Retinal pigment epithelial cell (primary cell): ENCODE measurements around the gene MSL3.

Experiments
- DNase-seq: peaks from one replicate; pipeline ENCODE4 v3.0.0-alpha.2; 2010; ENCODE audit warnings: low read depth
- H3K4me3 ChIP-seq: 2 replicates; pipeline ENCODE4 v1.5.1; 2011; ENCODE audit warnings: mild to moderate bottlenecking, low read length, control low read depth, moderate library complexity
- CTCF ChIP-seq: conservative IDR thresholded peaks from 2 replicates; pipeline ENCODE4 v1.5.1; 2011; ENCODE audit warnings: low read depth, low read length, control low read depth, inconsistent platforms

The MSL3 gene

GRCh38 chrX:11789809-11790208 lies 31.8 kb downstream of the MSL3 start:
- TF ChIP-seq CTCF = no peak
- DNase-seq = no peak
- H3K4me3 ChIP-seq = no peak overlapping the region

GRCh38 chrX:11791090-11791489 lies 33.1 kb downstream of the MSL3 start:
- no peak overlapping the region for H3K4me3 ChIP-seq
- TF ChIP-seq CTCF = no peak
- no peak for DNase-seq

- no peak for TF ChIP-seq CTCF
- no peak overlapping the region for H3K4me3 ChIP-seq
- DNase-seq = no peak
Observed at GRCh38 chrX:11791537-11791936, 33.5 kb downstream of the MSL3 start.

GRCh38 chrX:11792461-11793421 lies 34.7 kb downstream of the MSL3 start:
- H3K4me3 ChIP-seq = no peak overlapping the region
- no peak for DNase-seq

GRCh38 chrX:11793734-11794133 lies 35.7 kb downstream of the MSL3 start:
- no peak for DNase-seq
- no peak overlapping the region for H3K4me3 ChIP-seq
- no peak for TF ChIP-seq CTCF

More at GRCh38 chrX:11792461-11793421, 34.7 kb downstream of the MSL3 start:
- TF ChIP-seq CTCF = no peak

- DNase-seq = no peak
- no peak for TF ChIP-seq CTCF
- no peak overlapping the region for H3K4me3 ChIP-seq
Observed at GRCh38 chrX:11813341-11813740, 55.3 kb downstream of the MSL3 start.
